Forelimb muscle (tissue), 1 donor: ENCODE data around the gene RNF182. TPM values are rescaled to one million over a fixed set of nuclear protein-coding genes. Genes with fewer than 3 reads are reported as not detected.

ENCODE experiments used
- polyA plus RNA-seq: library from polyadenylated mRNA; unstranded; fragments of 120-200 nt; gene quantifications from one replicate; pipeline ENCODE4 v1.2.1, GENCODE V29; 2013; ENCODE audit not compliant: insufficient read length

The RNF182 gene
- polyA plus RNA-seq, 1 donor, result 0.87 TPM

Other genes with a start within 250 kb of the RNF182 start
- 27.1 TPM for gene RANBP9, start 213.1 kb upstream of the RNF182 start, polyA plus RNA-seq
- gene MCUR1, start 110.4 kb upstream of the RNF182 start, polyA plus RNA-seq, result 27.3 TPM
- 6.8 TPM for gene CD83, start 192.8 kb downstream of the RNF182 start, polyA plus RNA-seq